Effector CD4-positive, alpha-beta T cell (primary cell): Measurements from ENCODE around the gene SLC44A1.

ENCODE experiments used
- DNase-seq: peaks from one replicate; pipeline ENCODE4 v3.0.0-alpha.2; 2020

Gene SLC44A1

GRCh38 chr9:105438141-105438806, 193.8 kb downstream of the SLC44A1 start:
- DNase-seq: no peak

GRCh38 chr9:105439428-105439827, 195.0 kb downstream of the SLC44A1 start:
- no peak for DNase-seq

- DNase-seq: no peak
Measured at GRCh38 chr9:105441616-105442160, 197.2 kb downstream of the SLC44A1 start.

GRCh38 chr9:105443121-105443520, 198.7 kb downstream of the SLC44A1 start:
- no peak for DNase-seq

- DNase-seq: no peak
Measured at GRCh38 chr9:105444130-105444529, 199.7 kb downstream of the SLC44A1 start.

- DNase-seq: no peak
Measured at GRCh38 chr9:105445203-105445881, 200.9 kb downstream of the SLC44A1 start.

- no peak for DNase-seq
Measured at GRCh38 chr9:105447386-105447813, 202.9 kb downstream of the SLC44A1 start.

- peak; percentile 51 for DNase-seq
Measured at GRCh38 chr9:105447814-105448812, 203.7 kb downstream of the SLC44A1 start, which contains the start of gene FSD1L. TSS of gene FSD1L (plus strand) at chr9:105448034. CDS start at chr9:105448221, 187 bp downstream.

GRCh38 chr9:105449081-105449480, 204.6 kb downstream of the SLC44A1 start:
- DNase-seq: no peak

- no peak for DNase-seq
Measured at GRCh38 chr9:105452185-105452584, 207.7 kb downstream of the SLC44A1 start.

- DNase-seq: no peak
Measured at GRCh38 chr9:105455836-105456475, 211.5 kb downstream of the SLC44A1 start.

GRCh38 chr9:105457560-105458294, 213.3 kb downstream of the SLC44A1 start:
- no peak for DNase-seq

- no peak for DNase-seq
Measured at GRCh38 chr9:105458404-105458803, 214.0 kb downstream of the SLC44A1 start.

- no peak for DNase-seq
Measured at GRCh38 chr9:105459336-105459735, 214.9 kb downstream of the SLC44A1 start.

GRCh38 chr9:105466898-105467455, 222.5 kb downstream of the SLC44A1 start:
- no peak for DNase-seq

- no peak for DNase-seq
Measured at GRCh38 chr9:105468875-105469274, 224.4 kb downstream of the SLC44A1 start.

- DNase-seq: no peak
Measured at GRCh38 chr9:105473221-105473620, 228.8 kb downstream of the SLC44A1 start.

- no peak for DNase-seq
Measured at GRCh38 chr9:105475302-105475701, 230.9 kb downstream of the SLC44A1 start.

GRCh38 chr9:105479846-105480245, 235.4 kb downstream of the SLC44A1 start:
- DNase-seq: no peak

- DNase-seq: no peak
Measured at GRCh38 chr9:105483618-105484017, 239.2 kb downstream of the SLC44A1 start.

GRCh38 chr9:105484226-105484625, 239.8 kb downstream of the SLC44A1 start:
- no peak for DNase-seq
